ENCODE measurements around the gene TWF2.

TWF2 gene

DNA sequence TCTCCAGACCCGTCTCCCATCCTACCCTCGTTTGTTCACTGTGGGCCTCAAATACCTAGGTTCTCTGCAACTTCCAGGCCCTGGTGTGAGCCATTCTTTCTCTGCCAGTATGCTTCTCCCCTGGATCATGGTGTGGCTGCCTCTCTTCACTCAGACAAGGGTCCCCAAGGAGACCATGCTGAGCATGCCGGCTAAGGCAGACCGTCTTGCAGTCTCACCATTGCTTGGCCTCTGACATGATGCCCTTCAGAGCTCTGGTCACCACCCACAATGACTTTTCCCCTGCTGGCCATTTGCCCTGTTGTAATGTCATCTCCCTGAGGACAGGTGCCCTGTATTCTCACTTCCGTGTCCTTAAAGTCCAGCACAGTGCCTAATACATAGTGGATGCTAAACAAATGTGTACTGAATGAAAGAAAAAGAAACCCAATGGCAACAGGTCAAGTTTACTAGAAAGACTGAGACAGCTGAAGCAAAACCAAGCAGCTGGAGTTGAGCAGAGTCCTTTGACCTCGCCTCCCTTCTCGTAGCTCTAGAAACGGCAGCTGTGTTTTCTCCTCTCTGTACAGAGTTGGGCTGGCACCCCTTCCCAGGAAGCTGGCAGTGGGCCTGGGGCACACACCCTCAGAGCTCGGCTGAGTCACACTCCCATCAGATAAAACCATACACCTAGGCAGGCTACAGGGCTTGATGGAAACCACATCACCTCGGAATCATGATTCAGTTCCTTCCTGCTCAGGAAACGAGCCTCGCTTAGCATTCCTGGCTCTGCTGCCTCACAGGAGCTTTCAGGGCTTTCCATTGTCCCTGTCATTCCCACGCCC is 22.2 kb downstream of the TWF2 start:
- Mint-ChIP-seq H3K4me1 (ENCODE audit: low read depth) (peaks cover 60% of the 10 kb centered on the region), H3K4me3 (peak overlapping the region; percentile 49), H3K36me3 (ENCODE audit: low read depth) (peaks cover 48% of the 10 kb centered on the region), H3K9me3 (no peaks in the 10 kb centered on the region), H3K27me3 (no peaks in the 10 kb centered on the region), H3K27ac (peak overlapping the region; percentile 86)
- peak; percentile 62 for DNase-seq

DNA sequence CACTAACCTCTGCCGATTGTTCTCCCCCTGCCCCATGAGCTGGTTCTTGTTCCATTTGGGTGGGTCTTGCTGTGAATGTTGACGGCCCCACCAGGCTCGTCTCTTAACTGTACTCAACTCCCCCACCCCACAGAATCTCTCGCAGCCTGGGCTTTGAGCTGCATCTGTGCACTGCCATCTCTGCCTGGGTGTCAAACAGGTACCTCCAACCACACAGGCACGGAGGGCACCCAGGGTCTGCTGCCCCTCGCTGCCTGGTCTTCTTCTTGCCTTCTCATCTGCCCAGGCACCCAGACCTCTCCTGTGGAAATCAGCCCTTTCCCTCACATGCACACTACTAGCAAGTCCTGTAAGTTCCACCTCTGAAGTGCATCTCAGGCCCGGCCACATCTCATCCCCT is 23.6 kb downstream of the TWF2 start:
- Mint-ChIP-seq H3K36me3 (ENCODE audit: low read depth) (peaks cover 63% of the 10 kb centered on the region), H3K4me1 (ENCODE audit: low read depth) (peaks cover 45% of the 10 kb centered on the region), H3K27me3 (no peaks in the 10 kb centered on the region), H3K9me3 (no peaks in the 10 kb centered on the region), H3K27ac (peak overlapping the region; percentile 10), H3K4me3 (no peak overlapping the region)
- DNase-seq, result no peak

DNA sequence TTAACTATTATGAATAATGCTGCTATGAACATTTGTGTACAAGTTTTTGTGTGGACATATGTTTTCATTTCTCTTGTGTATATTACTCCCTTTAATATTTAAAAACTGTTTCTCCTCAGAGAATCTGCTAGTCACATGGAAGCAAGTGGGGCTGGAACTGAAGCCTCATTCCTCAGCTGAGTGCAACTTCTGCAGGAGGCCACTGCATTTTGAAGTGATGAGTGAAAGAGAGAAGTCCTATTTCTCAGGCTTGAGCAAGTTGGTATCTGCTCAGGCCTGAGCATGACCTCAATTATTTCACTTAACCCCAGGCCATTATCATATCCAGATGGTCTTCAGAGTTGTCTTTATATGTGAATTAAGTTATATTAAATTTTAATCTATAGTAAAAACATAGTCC is 25.1 kb downstream of the TWF2 start:
- Mint-ChIP-seq H3K4me1 (ENCODE audit: low read depth) (peaks cover 34% of the 10 kb centered on the region), H3K36me3 (ENCODE audit: low read depth) (peaks cover 77% of the 10 kb centered on the region), H3K27ac (no peak overlapping the region), H3K4me3 (no peak overlapping the region), H3K27me3 (no peaks in the 10 kb centered on the region), H3K9me3 (no peaks in the 10 kb centered on the region)
- no peak for DNase-seq

DNA sequence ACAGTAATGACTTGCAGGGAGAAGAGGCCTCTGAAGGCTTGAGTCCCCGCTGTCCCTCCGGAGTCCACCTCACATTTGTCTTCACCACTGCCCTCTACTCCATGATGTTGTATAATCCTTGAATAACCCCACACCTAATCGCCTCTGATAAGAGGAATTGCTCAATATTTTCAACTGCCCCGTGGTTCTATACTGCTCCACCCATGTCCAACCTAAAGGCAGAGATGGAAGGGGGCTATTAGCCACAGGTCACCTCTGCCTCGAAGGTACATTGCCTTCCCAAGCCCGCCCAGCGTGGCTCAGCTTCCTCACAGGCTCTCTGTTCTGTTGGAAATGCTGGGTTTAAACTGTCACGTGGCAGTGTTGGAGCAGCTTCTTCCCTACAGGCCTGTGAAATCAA is 26.0 kb downstream of the TWF2 start:
- Mint-ChIP-seq H3K36me3 (ENCODE audit: low read depth) (peaks cover 86% of the 10 kb centered on the region), H3K4me3 (no peak overlapping the region), H3K27me3 (no peaks in the 10 kb centered on the region), H3K9me3 (no peaks in the 10 kb centered on the region), H3K27ac (peak overlapping the region; percentile 63), H3K4me1 (ENCODE audit: low read depth) (peaks cover 26% of the 10 kb centered on the region)
- DNase-seq, result no peak

DNA sequence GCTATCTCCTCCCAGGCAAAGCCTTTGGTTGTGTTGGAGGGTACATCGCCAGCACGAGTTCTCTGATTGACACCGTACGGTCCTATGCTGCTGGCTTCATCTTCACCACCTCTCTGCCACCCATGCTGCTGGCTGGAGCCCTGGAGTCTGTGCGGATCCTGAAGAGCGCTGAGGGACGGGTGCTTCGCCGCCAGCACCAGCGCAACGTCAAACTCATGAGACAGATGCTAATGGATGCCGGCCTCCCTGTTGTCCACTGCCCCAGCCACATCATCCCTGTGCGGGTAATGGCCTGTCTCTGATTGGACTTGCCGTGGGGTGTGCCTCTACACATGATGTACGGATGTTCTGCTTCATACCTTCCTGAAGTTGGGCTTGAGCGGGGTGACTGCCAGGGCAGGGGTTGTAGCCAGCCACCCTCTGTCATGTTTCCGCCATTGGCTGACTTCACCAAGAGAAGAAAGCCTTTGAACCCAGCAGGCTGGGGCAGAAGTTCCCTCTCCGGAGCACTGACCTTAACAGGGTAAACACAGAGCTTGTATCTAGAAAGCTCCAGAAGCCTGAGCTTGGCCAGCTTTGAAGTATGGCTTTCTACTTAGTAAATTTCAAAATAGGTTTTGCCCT is 27.6 kb downstream of the TWF2 start:
- Mint-ChIP-seq H3K27ac (no peak overlapping the region), H3K36me3 (ENCODE audit: low read depth) (peaks cover 96% of the 10 kb centered on the region), H3K4me3 (no peak overlapping the region), H3K27me3 (no peaks in the 10 kb centered on the region), H3K9me3 (no peaks in the 10 kb centered on the region), H3K4me1 (ENCODE audit: low read depth) (peaks cover 12% of the 10 kb centered on the region)
- no peak for DNase-seq

DNA sequence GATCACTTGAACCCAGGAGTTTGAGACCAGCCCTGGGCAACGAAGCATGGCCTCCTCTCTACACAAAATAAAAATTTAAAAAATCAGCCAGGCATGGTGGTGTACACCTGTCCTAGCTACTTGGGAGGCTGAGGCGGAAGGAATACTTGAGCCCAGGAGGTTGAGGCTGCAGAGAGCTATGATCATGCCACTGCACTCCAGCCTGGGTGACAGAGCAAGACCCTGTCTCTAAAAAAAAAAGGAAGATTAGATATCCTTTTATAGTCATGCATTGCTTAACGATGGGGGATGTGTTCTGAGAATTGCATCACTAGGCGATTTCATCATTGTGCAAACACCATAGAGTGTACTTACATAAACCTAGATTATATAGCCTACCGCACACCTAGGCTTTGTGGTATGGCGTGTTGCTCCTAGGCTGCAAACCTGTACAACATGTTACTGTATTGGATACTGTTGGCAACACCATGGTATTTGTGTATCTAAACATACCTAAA is 28.4 kb downstream of the TWF2 start:
- H3K4me3 Mint-ChIP-seq, result no peak overlapping the region
- peaks cover 15% of the 10 kb centered on the region for H3K4me1 Mint-ChIP-seq (ENCODE audit: low read depth)
- no peak for DNase-seq
- H3K9me3 Mint-ChIP-seq, result no peaks in the 10 kb centered on the region
- peaks cover 99% of the 10 kb centered on the region for H3K36me3 Mint-ChIP-seq (ENCODE audit: low read depth)
- no peaks in the 10 kb centered on the region for H3K27me3 Mint-ChIP-seq
- H3K27ac Mint-ChIP-seq, result no peak overlapping the region

DNA sequence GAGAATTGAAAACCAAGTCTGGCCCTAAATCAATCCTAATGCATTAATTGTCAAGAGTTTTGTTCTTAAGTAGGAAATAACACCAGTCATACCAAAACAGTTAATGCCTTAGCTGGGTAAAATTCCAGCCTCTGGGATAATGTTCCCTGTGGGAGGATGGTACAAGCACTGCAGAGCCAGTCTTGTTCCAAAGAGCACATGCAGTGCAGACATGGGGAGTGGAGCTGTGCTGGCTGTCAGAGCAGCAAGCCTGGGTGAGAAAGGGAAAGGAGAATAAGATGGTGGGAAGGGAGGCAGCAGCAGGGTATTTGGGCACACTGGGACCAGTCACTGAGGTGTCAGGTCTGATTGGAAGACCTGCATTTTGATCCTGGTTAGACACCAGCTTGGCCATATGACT is 28.9 kb downstream of the TWF2 start:
- no peak overlapping the region for H3K4me3 Mint-ChIP-seq
- no peak for DNase-seq

DNA sequence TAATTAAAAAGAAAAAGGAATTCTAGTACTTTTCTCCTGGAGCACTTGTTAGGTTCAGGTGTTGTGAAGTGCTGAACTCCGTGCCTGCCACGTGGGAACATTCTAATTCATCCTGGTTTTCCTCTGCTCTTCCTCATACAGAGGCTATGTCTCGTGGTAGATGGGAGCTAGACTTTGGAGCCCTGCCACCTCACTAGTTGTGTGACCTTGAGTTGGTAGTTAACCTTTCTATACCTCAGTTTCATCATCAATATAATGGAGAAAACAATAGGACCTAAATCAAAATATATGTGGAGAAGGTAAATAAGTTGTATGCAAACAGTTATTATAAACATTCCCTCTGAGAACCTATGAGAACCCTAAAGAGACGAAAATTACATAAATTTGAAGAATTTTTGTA is 30.4 kb downstream of the TWF2 start:
- peaks cover 99% of the 10 kb centered on the region for H3K36me3 Mint-ChIP-seq (ENCODE audit: low read depth)
- H3K27ac Mint-ChIP-seq, result no peak overlapping the region

More for the DNA sequence above, 28.9 kb downstream of the TWF2 start:
- Mint-ChIP-seq H3K4me1 (ENCODE audit: low read depth) (peaks cover 15% of the 10 kb centered on the region), H3K9me3 (no peaks in the 10 kb centered on the region), H3K27me3 (no peaks in the 10 kb centered on the region), H3K27ac (no peak overlapping the region), H3K36me3 (ENCODE audit: low read depth) (peaks cover 99% of the 10 kb centered on the region)

DNA sequence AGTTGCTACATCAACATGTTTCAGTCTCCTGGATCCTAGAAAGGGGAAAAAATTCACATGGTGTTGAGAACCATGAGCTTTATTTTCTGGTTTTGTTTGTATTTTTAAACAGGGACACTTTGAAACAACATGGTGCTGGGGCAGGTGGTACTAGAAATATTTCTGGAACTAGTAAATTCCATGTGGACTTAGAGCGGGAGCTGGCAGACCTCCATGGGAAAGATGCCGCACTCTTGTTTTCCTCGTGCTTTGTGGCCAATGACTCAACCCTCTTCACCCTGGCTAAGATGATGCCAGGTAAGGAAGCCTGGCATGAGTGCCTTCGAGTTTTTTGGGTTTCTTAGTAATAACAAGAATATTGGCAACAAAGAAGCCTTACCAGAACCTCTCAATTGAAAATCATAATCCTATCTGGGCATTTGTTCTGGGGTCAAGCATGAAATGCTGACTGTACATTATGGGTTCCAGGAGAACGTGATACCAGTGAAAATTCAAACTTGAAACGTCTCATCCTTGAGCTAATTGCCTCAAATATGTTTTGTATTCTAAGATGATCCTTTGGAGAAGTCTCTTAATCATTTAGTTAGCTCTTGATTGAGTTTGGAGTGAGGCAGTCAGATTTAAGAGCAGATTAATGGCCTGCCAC is 33.1 kb downstream of the TWF2 start:
- Mint-ChIP-seq H3K27ac (peak overlapping the region; percentile 34), H3K27me3 (no peaks in the 10 kb centered on the region), H3K9me3 (no peaks in the 10 kb centered on the region), H3K4me3 (no peak overlapping the region), H3K36me3 (ENCODE audit: low read depth) (peaks cover 100% of the 10 kb centered on the region), H3K4me1 (ENCODE audit: low read depth) (peaks cover 52% of the 10 kb centered on the region)
- DNase-seq, result no peak

More for the DNA sequence above, 30.4 kb downstream of the TWF2 start:
- Mint-ChIP-seq H3K9me3 (no peaks in the 10 kb centered on the region), H3K4me1 (ENCODE audit: low read depth) (peaks cover 25% of the 10 kb centered on the region), H3K4me3 (no peak overlapping the region), H3K27me3 (no peaks in the 10 kb centered on the region)
- DNase-seq, result no peak

DNA sequence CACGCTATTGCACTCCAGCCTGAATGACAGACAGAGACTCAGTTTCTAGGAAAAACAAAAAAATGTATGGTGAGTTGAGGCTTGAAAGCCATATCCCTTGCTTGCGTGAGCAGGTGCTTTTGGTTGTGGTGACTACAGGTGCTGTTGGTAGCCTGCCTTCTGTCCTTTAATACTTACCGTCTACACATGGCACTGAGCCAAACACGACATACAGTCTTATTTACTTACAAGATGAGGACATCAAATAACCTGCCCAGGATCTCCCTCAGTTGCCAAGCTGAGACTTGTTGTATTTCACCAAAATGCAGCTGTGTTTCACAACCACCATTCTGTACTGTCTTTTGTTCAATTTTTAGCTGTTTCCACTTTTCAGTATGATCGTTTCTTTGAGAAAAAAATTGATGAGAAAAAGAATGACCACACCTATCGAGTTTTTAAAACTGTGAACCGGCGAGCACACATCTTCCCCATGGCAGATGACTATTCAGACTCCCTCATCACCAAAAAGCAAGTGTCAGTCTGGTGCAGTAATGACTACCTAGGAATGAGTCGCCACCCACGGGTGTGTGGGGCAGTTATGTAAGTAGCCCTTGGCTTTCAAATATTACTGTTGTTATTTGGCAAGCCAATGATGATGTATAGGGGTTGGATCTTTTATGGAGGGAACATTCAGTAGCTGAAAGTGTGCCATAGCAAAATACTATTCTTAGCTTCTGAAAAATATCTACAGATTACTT is 34.5 kb downstream of the TWF2 start:
- DNase-seq, result no peak
- Mint-ChIP-seq H3K4me1 (ENCODE audit: low read depth) (peaks cover 58% of the 10 kb centered on the region), H3K4me3 (no peak overlapping the region), H3K27me3 (no peaks in the 10 kb centered on the region), H3K9me3 (no peaks in the 10 kb centered on the region), H3K27ac (peak overlapping the region; percentile 50), H3K36me3 (ENCODE audit: low read depth) (peaks cover 98% of the 10 kb centered on the region)

DNA sequence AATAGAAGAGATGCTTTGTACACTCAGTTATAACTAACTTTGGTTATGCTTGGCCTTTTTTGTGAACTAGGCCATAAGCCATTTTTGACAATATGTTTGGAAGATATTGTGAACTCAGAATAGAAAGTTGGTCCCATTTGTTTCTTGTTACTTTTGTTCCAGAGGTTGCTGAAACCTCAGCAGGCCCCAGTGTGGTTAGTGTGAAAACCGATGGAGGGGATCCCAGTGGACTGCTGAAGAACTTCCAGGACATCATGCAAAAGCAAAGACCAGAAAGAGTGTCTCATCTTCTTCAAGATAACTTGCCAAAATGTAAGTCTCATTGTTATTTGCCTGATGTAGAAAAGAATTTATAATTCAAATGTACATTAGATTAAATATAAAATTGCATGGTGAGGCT is 35.3 kb downstream of the TWF2 start:
- Mint-ChIP-seq H3K4me1 (ENCODE audit: low read depth) (peaks cover 66% of the 10 kb centered on the region), H3K27me3 (no peaks in the 10 kb centered on the region), H3K9me3 (no peaks in the 10 kb centered on the region), H3K27ac (peak overlapping the region; percentile 50), H3K4me3 (no peak overlapping the region), H3K36me3 (ENCODE audit: low read depth) (peaks cover 98% of the 10 kb centered on the region)
- DNase-seq, result no peak

DNA sequence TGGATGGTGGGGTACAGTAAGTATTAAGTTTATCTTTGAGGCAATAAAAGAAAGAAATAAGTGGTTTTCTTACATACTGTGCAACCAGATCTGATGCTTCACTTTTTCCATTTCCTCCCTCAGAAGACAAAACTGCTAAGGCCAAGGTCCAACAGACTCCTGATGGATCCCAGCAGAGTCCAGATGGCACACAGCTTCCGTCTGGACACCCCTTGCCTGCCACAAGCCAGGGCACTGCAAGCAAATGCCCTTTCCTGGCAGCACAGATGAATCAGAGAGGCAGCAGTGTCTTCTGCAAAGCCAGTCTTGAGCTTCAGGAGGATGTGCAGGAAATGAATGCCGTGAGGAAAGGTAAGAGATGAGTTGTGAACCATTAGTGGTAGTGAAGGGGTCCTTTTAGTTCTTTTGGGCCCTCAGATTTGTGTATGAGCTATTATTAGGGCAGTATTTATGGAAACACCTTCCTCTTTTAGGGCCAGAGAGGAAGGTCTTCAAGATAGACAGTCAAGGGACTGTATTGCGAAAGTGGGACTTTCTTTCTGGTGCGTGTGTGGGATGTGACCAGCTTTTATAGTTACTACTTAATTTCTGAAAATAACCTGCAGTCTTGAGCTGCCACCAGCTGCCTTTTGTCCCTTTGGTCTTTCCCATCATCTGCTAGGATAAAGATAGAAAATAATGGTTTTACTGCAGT is 36.4 kb downstream of the TWF2 start:
- Mint-ChIP-seq H3K4me1 (ENCODE audit: low read depth) (peaks cover 72% of the 10 kb centered on the region), H3K27me3 (no peaks in the 10 kb centered on the region), H3K36me3 (ENCODE audit: low read depth) (peaks cover 91% of the 10 kb centered on the region), H3K9me3 (no peaks in the 10 kb centered on the region), H3K27ac (peak overlapping the region; percentile 42), H3K4me3 (no peak overlapping the region)
- DNase-seq, result no peak

DNA sequence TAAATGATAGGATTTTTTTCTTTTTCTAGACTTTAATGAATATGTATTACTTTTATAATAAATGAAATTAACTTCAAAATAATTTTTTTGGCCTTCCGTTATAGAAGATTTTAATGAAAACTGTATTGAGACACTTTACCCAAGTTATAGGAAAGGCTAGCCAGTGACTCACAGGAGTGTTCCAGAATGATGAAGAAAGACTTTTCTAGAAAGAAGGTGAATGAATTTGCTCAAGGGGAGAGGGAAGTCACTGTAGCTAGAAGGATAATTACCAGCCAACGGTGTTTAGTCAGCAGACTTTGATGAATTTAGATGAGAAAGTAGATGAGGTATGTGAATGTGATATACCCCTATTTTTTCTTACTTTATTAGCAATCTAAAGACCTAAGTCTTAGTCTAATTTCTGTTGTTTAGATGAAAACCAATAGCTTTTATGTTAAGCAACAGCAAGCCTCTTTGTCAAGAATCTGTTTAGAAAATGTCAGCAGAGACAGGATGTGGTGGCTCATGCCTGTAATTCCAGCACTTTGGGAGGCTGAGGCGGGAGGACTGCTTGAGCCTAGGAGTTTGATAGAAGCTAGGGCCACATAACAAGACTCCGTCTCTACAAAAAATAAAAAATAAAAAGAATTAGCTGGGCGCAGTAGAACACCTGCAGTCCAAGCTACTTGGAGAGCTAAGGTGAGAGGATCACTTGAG is 37.8 kb downstream of the TWF2 start:
- Mint-ChIP-seq H3K4me1 (ENCODE audit: low read depth) (peaks cover 82% of the 10 kb centered on the region), H3K36me3 (ENCODE audit: low read depth) (peaks cover 77% of the 10 kb centered on the region), H3K4me3 (no peak overlapping the region), H3K27me3 (no peaks in the 10 kb centered on the region), H3K27ac (peak overlapping the region; percentile 42), H3K9me3 (no peaks in the 10 kb centered on the region)
- no peak for DNase-seq

Data from activated T-cell treated with anti-CD3 and anti-CD28 coated beads, Interleukin-2, amount 50 U/mL, for 24 hours (primary cell).